Choroid plexus epithelial cell (primary cell): Measurements from ENCODE around the gene ZNF526.

ENCODE experiments used
- DNase-seq: peaks from one replicate; pipeline ENCODE4 v3.0.0-alpha.2; 2010; ENCODE audit warnings: low read depth
- H3K4me3 ChIP-seq: 2 replicates; pipeline ENCODE4 v1.5.1; 2011; ENCODE audit warnings: low read depth, mild to moderate bottlenecking, control low read depth, low read length, moderate library complexity
- TF ChIP-seq, protein P1 (sequence below): conservative IDR thresholded peaks from 2 replicates; pipeline ENCODE4 v1.5.1; 2011; ENCODE audit warnings: low read depth, mild to moderate bottlenecking, control low read depth, inconsistent platforms, low read length, moderate library complexity

The ZNF526 gene

DNA sequence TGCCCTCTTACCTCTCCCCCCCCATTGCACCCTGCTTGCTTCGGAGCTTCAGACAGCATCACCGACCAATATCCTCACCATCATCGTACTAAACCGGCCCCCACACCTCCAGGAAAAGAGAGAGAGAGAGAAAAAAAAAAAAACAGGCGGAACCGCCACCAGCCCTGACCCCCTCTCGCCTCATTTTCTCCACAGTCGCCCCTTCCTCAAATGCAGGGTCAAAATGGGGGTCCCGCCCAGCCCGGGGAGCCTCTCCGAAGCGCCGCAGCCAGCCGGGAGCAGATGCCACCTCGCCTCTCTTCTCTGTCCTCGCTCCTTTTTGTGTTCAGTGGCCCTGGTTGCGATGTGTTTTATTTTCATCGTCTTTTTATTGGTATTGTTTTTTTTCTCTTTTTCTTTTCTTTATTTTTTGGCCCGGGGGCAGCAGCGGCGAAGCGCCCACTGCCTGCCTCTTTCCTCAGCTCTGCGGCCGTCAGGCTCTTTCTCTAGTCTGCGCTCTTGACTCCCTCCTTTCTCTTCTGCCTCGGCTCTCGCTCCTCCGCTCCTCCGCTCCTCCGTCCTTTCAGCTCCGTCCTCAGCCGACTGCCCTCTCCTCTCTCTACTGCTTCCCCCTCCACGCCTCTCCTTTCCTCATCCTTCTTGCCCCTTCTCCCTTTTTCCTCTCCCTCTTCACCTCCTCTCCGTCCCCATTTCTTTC lies 44.0 kb upstream of the ZNF526 start:
- DNase-seq = peak; percentile 47
- peak overlapping the region; percentile 49 for H3K4me3 ChIP-seq
- TF ChIP-seq, protein P1, sequence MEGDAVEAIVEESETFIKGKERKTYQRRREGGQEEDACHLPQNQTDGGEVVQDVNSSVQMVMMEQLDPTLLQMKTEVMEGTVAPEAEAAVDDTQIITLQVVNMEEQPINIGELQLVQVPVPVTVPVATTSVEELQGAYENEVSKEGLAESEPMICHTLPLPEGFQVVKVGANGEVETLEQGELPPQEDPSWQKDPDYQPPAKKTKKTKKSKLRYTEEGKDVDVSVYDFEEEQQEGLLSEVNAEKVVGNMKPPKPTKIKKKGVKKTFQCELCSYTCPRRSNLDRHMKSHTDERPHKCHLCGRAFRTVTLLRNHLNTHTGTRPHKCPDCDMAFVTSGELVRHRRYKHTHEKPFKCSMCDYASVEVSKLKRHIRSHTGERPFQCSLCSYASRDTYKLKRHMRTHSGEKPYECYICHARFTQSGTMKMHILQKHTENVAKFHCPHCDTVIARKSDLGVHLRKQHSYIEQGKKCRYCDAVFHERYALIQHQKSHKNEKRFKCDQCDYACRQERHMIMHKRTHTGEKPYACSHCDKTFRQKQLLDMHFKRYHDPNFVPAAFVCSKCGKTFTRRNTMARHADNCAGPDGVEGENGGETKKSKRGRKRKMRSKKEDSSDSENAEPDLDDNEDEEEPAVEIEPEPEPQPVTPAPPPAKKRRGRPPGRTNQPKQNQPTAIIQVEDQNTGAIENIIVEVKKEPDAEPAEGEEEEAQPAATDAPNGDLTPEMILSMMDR = no peak

DNA sequence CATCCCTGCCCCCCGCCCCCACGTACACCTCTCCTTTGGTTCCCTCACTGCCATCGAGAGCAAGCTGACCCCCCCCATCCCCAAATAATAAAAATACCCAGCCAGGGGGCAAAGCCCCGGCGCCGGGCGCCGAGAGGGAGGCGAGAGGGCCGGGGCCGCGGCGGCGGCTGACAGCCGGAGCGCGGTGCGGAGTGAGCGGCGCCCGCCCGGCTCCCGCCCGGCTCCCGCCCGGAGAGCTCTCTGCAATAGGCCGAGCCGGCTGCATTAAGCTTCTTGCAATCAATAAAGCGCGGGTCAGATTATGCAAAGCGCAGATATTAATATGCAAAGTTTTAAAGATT lies 43.5 kb upstream of the ZNF526 start:
- DNase-seq = no peak
- peak overlapping the region; percentile 49 for H3K4me3 ChIP-seq
- TF ChIP-seq, protein P1 = no peak

DNA sequence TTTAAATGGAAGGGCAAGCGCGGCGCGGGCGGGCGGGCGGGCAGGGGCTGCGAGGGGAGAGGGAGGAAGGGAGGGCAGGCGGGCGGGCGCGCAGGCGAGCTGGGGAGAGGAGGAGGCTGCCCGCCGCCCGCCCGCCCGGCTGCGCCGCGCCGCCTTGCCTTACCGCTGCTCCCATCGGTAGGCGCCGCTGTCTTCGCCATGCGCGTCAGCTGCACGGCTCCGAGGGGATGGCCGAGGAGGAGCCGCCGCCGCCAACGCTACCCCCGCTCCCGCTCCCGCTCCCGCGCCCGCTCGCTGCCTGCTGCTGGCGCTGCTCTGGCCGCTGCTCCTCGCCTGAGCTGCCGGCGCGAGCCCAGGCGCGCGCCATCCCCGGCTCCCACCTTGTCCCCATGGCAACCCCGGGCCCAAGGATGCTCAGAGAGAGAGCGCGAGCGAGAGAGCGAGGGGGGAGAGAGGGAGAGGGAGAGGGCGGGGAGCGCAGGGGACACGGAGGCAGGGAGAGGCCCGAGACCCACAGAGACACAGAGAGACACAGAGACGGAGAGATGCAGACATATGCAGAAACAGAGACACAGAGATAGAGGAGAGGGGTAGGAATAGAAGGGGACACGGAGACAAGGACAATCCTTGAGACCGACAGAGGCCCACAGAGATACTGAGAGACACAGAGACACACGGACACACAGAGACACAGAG lies 43.0 kb upstream of the ZNF526 start:
- TF ChIP-seq, protein P1 = peak; percentile 40
- peak; percentile 77 for DNase-seq
- peak overlapping the region; percentile 49 for H3K4me3 ChIP-seq

DNA sequence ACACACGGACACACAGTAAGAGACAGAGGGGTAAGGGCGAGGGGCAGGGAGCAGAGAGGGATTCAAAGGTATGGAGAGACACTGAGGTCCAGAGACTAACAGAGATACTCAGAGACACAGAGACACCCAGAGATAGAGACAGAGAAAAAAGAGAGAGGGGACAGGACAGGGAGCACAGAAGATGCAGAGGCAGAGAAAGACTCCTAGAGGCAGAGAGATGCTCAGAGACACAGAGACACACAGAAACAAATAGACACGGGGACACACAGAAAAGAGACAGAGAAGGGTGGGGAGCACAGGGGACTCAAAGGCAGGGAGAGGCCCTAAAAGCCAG lies 42.5 kb upstream of the ZNF526 start:
- no peak overlapping the region for H3K4me3 ChIP-seq
- TF ChIP-seq, protein P1 = no peak
- DNase-seq = no peak

DNA sequence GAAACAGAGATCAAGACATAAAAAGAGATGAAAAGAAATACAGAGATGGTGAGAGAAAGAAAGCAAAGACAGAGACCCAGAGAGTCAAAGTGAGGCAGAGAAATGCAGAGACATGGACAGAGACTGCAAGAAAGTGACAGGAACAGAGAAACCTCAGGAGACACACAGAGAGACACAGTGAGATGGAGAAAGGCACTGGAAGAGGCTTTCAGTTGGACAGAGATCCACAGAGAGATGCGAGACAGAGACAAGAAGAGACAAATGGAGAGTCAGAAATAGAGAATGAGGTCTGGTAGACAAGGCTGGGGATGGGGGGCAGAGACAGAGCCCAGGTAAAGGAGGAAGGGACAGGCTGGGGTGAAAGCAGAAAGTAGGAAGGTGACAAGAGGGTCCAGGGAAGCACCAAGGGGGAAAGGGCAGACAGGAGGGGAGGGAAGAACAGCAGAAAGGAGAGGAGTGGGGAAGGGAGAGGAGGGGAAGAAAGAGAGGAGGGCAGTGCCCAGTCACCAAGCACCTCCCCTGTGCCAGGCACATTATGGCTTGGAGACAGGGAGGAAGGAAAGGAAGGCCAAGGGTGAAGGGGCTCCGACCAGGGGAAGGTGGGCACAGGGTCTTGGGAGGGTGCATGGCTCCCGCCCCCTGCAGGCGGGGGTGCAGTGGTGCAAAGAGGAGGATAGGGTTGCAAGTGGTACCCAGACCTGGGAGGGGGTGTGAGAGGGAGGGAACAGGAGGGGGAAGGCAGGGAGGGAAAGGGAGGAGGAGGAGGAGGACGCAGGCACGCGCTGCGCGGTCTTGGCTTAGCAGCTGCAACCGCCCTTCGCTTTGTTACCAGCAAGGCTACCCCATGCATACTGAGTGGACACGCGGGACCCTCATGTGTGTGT lies 41.1 kb upstream of the ZNF526 start:
- no peak overlapping the region for H3K4me3 ChIP-seq
- TF ChIP-seq, protein P1 = peak; percentile 64
- DNase-seq = no peak

DNA sequence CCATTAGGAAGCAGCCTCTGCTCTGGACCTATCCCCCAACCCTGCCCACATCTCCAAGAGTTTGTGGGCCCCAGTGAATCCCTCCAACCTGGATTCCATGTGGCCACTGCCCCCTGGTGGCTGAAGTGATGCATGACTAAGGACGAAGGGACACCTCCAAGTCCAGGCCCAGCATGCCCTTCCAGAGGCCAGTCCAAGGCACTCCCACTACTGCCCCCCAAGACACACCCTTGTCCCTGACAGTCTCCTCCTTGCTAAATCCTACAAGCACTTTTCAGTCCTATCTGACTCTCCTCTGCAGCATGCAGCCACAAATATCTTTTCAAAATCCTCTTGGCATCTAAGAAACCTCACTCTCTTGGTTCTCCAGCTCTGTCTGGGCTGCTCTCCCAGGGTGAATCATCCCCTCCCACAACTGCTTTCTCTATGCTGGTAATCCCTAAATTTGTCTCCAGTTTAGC lies 35.7 kb upstream of the ZNF526 start:
- DNase-seq = peak; percentile 86
- TF ChIP-seq, protein P1 = peak; percentile 95
- H3K4me3 ChIP-seq = no peak overlapping the region
